ENCODE measurements around the gene ENDOV. TPM values are rescaled to one million over a fixed set of nuclear protein-coding genes. Genes with fewer than 3 reads are reported as not detected.

ENDOV gene
- total RNA-seq, 1 experiment from 2014 or later: 45.6 TPM

DNA sequence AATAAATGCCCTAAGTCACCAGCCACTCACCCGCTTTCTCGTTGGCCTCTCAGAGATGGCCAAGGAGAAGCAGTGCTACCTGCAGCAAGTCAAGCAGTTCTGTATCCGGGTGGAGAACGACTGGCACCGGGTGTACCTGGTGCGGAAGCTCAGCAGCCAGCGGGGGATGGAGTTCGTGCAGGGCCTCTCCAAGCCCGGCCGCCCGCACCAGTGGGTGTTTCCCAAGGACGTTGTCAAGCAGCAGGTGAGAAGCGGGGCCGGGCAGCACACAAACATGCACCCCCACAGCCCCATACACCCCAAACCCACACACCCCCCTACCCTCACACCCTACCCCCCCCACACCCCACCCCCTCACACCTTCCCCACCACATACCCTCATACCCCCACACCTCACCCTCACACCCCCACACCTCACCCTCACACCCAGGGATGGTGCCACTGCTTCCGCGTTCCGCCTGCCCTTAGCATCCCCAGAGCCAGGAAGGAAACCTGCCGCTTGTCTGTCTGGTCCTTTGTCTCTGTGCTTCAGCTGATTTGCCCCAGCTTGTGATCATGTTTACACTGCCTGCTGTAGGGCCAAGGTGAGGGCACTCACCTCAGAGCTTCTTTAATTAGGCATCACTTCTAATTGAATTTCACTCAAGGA is 41.9 kb upstream of the ENDOV start:
- no peak overlapping the region for H3K4me3 ChIP-seq (replicated peaks in 1 of 2; ENCODE audit: low read depth in 1 of 2, low read length in 2 of 2)
- no peak for ATAC-seq
- intact Hi-C loops (cut with micrococcal nuclease): no loop called here
- H3K4me2 ChIP-seq (ENCODE audit: low read length): no peak overlapping the region
- ChIA-PET CTCF (no interaction called here), POLR2A (no interaction called here), RAD21 (ENCODE audit: low non-redundant PET in 1 of 2, low total read pairs in 2 of 2, uncharacterized antibody in 2 of 2, unreplicated experiment in 2 of 2) (no interaction called here)
- no peak overlapping the region for H3K9ac ChIP-seq (ENCODE audit: low read length)
- TF ChIP-seq SRF (IDR thresholded peaks at IDR 0.05; ENCODE audit: low read depth) (no peak), POLR2AphosphoS5 (IDR thresholded peaks at IDR 0.05; ENCODE audit: low read depth, low read length) (no peak), CTCF (IDR thresholded peaks at IDR 0.05 in 2 of 3, conservative IDR thresholded peaks at IDR 0.05 in 1 of 3; ENCODE audit: borderline replicate concordance in 1 of 3, insufficient read depth in 1 of 3, low read depth in 2 of 3, low read length in 2 of 3) (no peak), ELF1 (IDR thresholded peaks at IDR 0.05; ENCODE audit: borderline replicate concordance, low read depth) (no peak), MAX (IDR thresholded peaks at IDR 0.05) (no peak), SIN3A (IDR thresholded peaks at IDR 0.05; ENCODE audit: low read depth) (no peak), EZH2phosphoT487 (IDR thresholded peaks at IDR 0.05; ENCODE audit: borderline replicate concordance) (no peak), TCF7L2 (IDR thresholded peaks at IDR 0.05; ENCODE audit: borderline replicate concordance, extremely low read depth, insufficient read depth, insufficient read length) (no peak), JUND (IDR thresholded peaks at IDR 0.05) (no peak), YY1 (IDR thresholded peaks at IDR 0.05; ENCODE audit: extremely low read depth, insufficient replicate concordance, low read depth, low read length) (no peak), SP1 (IDR thresholded peaks at IDR 0.05; ENCODE audit: low read depth) (no peak), FOSL1 (IDR thresholded peaks at IDR 0.05; ENCODE audit: low read depth) (no peak), RAD21 (IDR thresholded peaks at IDR 0.05; ENCODE audit: low read depth) (no peak), ZNF274 (IDR thresholded peaks at IDR 0.05; ENCODE audit: low read depth, low read length) (no peak), ZBTB33 (IDR thresholded peaks at IDR 0.05; ENCODE audit: extremely low read depth, insufficient replicate concordance, low read length) (no peak), CEBPB (IDR thresholded peaks at IDR 0.05; ENCODE audit: low read depth) (no peak), POLR2A (IDR thresholded peaks at IDR 0.05; ENCODE audit: borderline replicate concordance, extremely low read depth, insufficient read depth, insufficient read length) (no peak), REST (IDR thresholded peaks at IDR 0.05; ENCODE audit: low read depth) (no peak)
- TF ChIP-seq, protein P1, sequence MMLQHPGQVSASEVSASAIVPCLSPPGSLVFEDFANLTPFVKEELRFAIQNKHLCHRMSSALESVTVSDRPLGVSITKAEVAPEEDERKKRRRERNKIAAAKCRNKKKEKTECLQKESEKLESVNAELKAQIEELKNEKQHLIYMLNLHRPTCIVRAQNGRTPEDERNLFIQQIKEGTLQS (IDR thresholded peaks at IDR 0.05): no peak
- H3K27ac ChIP-seq (ENCODE audit: low read depth, low read length): no peak overlapping the region
- no peaks in the 10 kb centered on the region for H3K79me2 ChIP-seq (ENCODE audit: insufficient read depth, low read length)
- DNase-seq (ENCODE audit: low read depth, low spot score): no peak
- H3K9me3 ChIP-seq (ENCODE audit: control insufficient read depth in 1 of 2, insufficient read depth in 1 of 2, low read depth in 1 of 2, low read length in 2 of 2): no peaks in the 10 kb centered on the region
- no TSS peak for BruUV-seq (replicated peaks)
- no peaks in the 10 kb centered on the region for H3K27me3 ChIP-seq (ENCODE audit: insufficient read depth, low read length)
- no peaks in the 10 kb centered on the region for H3K4me1 ChIP-seq (ENCODE audit: control insufficient read depth in 1 of 2, insufficient read depth in 2 of 2, low read length in 2 of 2)
- peaks cover 23 to 39% of the 10 kb centered on the region in 2 experiments; a peak in 3 of 4 replicates for H3K36me3 ChIP-seq (ENCODE audit: control insufficient read depth in 1 of 2, insufficient read depth in 2 of 2, low read length in 2 of 2)
- no peaks in the 10 kb centered on the region for H4K20me1 ChIP-seq (ENCODE audit: insufficient read depth)
- H3K9me2 ChIP-seq (ENCODE audit: insufficient read depth): no peaks in the 10 kb centered on the region
- H2AFZ ChIP-seq (ENCODE audit: low read depth, low read length, poor library complexity, severe bottlenecking): no peak overlapping the region

All from HCT116 (cell line).